ENCODE measurements around the gene TMEM60.

DNA sequence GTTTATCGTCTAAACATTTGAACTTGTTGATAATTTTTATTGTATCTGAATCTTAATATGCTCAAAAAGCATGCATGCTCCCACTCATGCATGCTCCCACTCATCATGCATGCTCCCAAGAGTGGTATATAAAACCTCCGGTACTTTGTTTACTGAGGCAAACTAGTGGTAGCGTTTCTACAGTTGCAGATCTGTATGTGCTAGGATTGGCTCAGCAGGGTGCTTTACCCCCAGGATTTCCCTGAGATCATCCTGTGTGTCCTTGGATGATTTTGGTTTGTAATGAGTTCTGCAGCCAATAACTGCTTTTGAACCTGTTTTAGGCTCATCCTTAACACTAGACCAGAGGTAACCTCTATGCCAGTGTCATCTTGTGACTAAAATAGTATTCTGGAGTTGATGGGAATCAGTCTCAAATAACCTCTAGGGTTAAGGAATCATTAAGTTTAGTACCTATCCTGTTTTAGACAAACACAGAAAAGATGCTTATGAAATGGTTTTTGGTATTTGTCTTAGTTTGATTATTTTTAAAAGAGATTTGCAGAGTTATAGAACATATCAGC, 40.8 kb upstream of the TMEM60 start:
- TF ChIP-seq EZH2 (IDR thresholded peaks at IDR 0.05; ENCODE audit: borderline replicate concordance, insufficient read depth, low read length, poor library complexity, severe bottlenecking), result no peak
- TF ChIP-seq, protein P1, sequence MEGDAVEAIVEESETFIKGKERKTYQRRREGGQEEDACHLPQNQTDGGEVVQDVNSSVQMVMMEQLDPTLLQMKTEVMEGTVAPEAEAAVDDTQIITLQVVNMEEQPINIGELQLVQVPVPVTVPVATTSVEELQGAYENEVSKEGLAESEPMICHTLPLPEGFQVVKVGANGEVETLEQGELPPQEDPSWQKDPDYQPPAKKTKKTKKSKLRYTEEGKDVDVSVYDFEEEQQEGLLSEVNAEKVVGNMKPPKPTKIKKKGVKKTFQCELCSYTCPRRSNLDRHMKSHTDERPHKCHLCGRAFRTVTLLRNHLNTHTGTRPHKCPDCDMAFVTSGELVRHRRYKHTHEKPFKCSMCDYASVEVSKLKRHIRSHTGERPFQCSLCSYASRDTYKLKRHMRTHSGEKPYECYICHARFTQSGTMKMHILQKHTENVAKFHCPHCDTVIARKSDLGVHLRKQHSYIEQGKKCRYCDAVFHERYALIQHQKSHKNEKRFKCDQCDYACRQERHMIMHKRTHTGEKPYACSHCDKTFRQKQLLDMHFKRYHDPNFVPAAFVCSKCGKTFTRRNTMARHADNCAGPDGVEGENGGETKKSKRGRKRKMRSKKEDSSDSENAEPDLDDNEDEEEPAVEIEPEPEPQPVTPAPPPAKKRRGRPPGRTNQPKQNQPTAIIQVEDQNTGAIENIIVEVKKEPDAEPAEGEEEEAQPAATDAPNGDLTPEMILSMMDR (IDR thresholded peaks at IDR 0.05; ENCODE audit: poor library complexity, severe bottlenecking), result no peak
- TF ChIP-seq MXI1 (conservative IDR thresholded peaks at IDR 0.05; ENCODE audit: poor library complexity, severe bottlenecking), result no peak
- TF ChIP-seq TAF1 (IDR thresholded peaks at IDR 0.05; ENCODE audit: low read depth), result no peak
- TF ChIP-seq RAD21 (conservative IDR thresholded peaks at IDR 0.05), result no peak
- TF ChIP-seq POLR2AphosphoS5 (IDR thresholded peaks at IDR 0.05), result no peak
- no peak for TF ChIP-seq EP300 (conservative IDR thresholded peaks at IDR 0.05; ENCODE audit: poor library complexity, severe bottlenecking)
